Thyroid gland (tissue), 4 donors: Measurements from ENCODE around the gene PHACTR1. TPM values are rescaled to one million over a fixed set of nuclear protein-coding genes. Genes with fewer than 3 reads are reported as not detected.

Experiments used
- DNase-seq, 2 donors: peaks; one replicate each; pipeline ENCODE4 v3.0.0-alpha.2; 2019
- H3K27ac ChIP-seq, 3 donors: fragments of 200-600 bp; sonication (generic); 1 replicate in 2 of 3; 2 replicates in 1 of 3; pipeline ENCODE4 v1.5.1; 2016 to 2019; ENCODE audit warnings: mild to moderate bottlenecking in 1 of 3, moderate library complexity in 1 of 3
- H3K27me3 ChIP-seq: fragments of 200-600 bp; sonication (generic); one replicate; pipeline ENCODE4 v1.5.1; 2019
- H3K36me3 ChIP-seq, 2 donors: fragments of 200-600 bp; sonication (generic); one replicate each; pipeline ENCODE4 v1.5.1; 2016 to 2019
- H3K4me1 ChIP-seq, 2 donors: fragments of 200-600 bp; sonication (generic); one replicate each; pipeline ENCODE4 v1.5.1; 2017 to 2019
- H3K4me3 ChIP-seq, 3 donors: fragments of 200-600 bp; sonication (generic); replicated peaks in 1 of 3; 1 replicate in 2 of 3; 2 replicates in 1 of 3; pipeline ENCODE4 v1.5.1; 2016; ENCODE audit warnings: mild to moderate bottlenecking in 1 of 3
- H3K9me3 ChIP-seq: fragments of 200-600 bp; sonication (generic); one replicate; pipeline ENCODE4 v1.5.1; 2017
- POLR2A ChIP-seq, 2 donors: fragments of 450-650 bp; IDR thresholded peaks; one replicate each; pipeline ENCODE4 v1.6.1; 2017; ENCODE audit warnings: antibody characterized with exemption in 2 of 2, mild to moderate bottlenecking in 2 of 2, moderate library complexity in 1 of 2
- WGBS, 2 donors: methylation state at CpG; one replicate each; pipeline ENCODE4 v1.1.5; 2017; 5-methylcytosine and 5-hydroxymethylcytosine counted together
- intact Hi-C: fragments of 100-400 bp; cut with DNase I; formaldehyde crosslinking; loops from one replicate; pipeline ENCODE4 v1.15.1; 2023
- total RNA-seq, 4 donors: library from RNA; depleted of rRNA; stranded (reverse); fragments of >200 nt; gene quantifications; one replicate each; pipeline ENCODE4 v1.2.3, GENCODE V29; 2016
- TF ChIP-seq, protein P1 (sequence below), 6 experiments: fragments of 200-600 bp in 3 of 6; fragments of 450-650 bp in 3 of 6; sonication (generic) in 3 of 6; IDR thresholded peaks; one replicate each; pipeline ENCODE4 v1.5.1; 2016 to 2019; ENCODE audit warnings: antibody characterized with exemption in 6 of 6, mild to moderate bottlenecking in 2 of 6, inconsistent platforms in 1 of 6, moderate library complexity in 1 of 6

Gene PHACTR1
- total RNA-seq, 4 donors from 2014 or later: 2.9 to 8.6 (median 4.4) TPM

- intact Hi-C loops: no loop called here
- 75 to 79% methylated on average over 2 of the region's 2 CpGs for WGBS, 2 donors
- Histone ChIP-seq H3K4me3 (no peak overlapping the region), H3K36me3 (no peaks in the 10 kb centered on the region), H3K27me3 (no peaks in the 10 kb centered on the region), H3K4me1 (no peaks in the 10 kb centered on the region), H3K27ac (no peak overlapping the region), H3K9me3 (no peaks in the 10 kb centered on the region)
- DNase-seq: no peak
- TF ChIP-seq, protein P1, sequence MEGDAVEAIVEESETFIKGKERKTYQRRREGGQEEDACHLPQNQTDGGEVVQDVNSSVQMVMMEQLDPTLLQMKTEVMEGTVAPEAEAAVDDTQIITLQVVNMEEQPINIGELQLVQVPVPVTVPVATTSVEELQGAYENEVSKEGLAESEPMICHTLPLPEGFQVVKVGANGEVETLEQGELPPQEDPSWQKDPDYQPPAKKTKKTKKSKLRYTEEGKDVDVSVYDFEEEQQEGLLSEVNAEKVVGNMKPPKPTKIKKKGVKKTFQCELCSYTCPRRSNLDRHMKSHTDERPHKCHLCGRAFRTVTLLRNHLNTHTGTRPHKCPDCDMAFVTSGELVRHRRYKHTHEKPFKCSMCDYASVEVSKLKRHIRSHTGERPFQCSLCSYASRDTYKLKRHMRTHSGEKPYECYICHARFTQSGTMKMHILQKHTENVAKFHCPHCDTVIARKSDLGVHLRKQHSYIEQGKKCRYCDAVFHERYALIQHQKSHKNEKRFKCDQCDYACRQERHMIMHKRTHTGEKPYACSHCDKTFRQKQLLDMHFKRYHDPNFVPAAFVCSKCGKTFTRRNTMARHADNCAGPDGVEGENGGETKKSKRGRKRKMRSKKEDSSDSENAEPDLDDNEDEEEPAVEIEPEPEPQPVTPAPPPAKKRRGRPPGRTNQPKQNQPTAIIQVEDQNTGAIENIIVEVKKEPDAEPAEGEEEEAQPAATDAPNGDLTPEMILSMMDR (IDR thresholded peaks at IDR 0.05): no peak
- TF ChIP-seq POLR2A (IDR thresholded peaks at IDR 0.05): no peak
These were observed 288.0 kb downstream of the PHACTR1 start for GRCh38 chr6:13004601-13005000.

DNA sequence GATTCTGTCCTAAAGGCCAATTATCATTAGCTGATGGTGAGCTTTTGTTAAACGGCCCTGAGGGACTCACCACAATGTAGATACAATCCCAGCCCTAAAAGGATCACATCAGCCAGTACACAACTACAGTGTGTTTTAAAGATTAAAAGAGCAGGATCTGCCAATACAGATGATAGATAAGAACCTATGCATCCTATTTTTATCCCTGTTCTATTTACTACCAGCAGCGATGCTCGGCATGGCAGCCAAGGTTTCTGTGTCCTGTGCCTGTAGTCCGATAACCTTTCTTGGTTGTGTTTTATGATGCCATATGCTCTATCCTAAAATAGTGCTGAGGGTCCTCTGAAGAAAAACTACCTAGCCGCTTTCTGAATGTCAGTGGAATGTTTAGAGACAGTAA lies 289.4 kb downstream of the PHACTR1 start:
- Histone ChIP-seq H3K4me3 (no peak overlapping the region), H3K36me3 (no peaks in the 10 kb centered on the region), H3K9me3 (no peaks in the 10 kb centered on the region), H3K27ac (no peak overlapping the region), H3K27me3 (no peaks in the 10 kb centered on the region), H3K4me1 (no peaks in the 10 kb centered on the region)
- WGBS, 2 donors: 93% methylated on average over 5 of the region's 5 CpGs
- intact Hi-C loops: no loop called here
- no peak for TF ChIP-seq POLR2A (IDR thresholded peaks at IDR 0.05)
- TF ChIP-seq, protein P1 (IDR thresholded peaks at IDR 0.05): no peak
- no peak for DNase-seq

GRCh38 chr6:13006578-13007300 lies 290.2 kb downstream of the PHACTR1 start:
- WGBS, 2 donors: 88 to 91% methylated on average over 4 of the region's 4 CpGs
- intact Hi-C loops: no loop called here
- no peaks in the 10 kb centered on the region for H3K27me3 ChIP-seq
- H3K36me3 ChIP-seq: no peaks in the 10 kb centered on the region
- no peak overlapping the region for H3K4me3 ChIP-seq
- no peak overlapping the region for H3K27ac ChIP-seq
- no peaks in the 10 kb centered on the region for H3K4me1 ChIP-seq
- TF ChIP-seq, protein P1 (IDR thresholded peaks at IDR 0.05): no peak
- TF ChIP-seq POLR2A (IDR thresholded peaks at IDR 0.05): no peak
- no peaks in the 10 kb centered on the region for H3K9me3 ChIP-seq
- no peak for DNase-seq

DNA sequence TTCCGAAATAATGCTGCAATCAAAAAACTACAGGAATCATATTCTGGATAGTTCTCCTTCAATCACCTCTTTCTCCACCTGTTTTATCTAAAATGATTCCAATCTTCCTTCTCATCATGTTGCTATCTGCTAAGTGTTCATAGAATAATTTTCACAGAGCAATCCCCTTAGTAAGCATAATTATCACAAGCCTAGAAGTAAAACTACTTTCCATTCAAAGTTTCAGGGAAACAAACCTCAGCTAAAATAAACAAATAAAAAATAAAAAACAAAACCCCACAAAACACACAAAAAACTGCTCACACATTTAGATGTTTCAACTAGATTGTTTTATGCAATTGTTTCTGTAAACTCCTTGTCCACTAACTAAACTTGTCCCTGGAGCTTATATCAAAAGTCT lies 291.2 kb downstream of the PHACTR1 start:
- WGBS, 2 donors: 88 to 92% methylated on average over 1 of the region's 1 CpG
- intact Hi-C loops: no loop called here

GRCh38 chr6:13009031-13009430 lies 292.5 kb downstream of the PHACTR1 start:
- H3K4me1 ChIP-seq: peaks cover 11 to 12% of the 10 kb centered on the region in 2 donors
- intact Hi-C loops: no loop called here
- no peaks in the 10 kb centered on the region for H3K9me3 ChIP-seq
- DNase-seq: no peak
- H3K36me3 ChIP-seq: no peaks in the 10 kb centered on the region
- H3K27me3 ChIP-seq: no peaks in the 10 kb centered on the region
- WGBS, 2 donors: 94 to 96% methylated on average over 3 of the region's 3 CpGs
- no peak overlapping the region for H3K27ac ChIP-seq
- TF ChIP-seq POLR2A (IDR thresholded peaks at IDR 0.05): no peak
- TF ChIP-seq, protein P1 (IDR thresholded peaks at IDR 0.05): no peak
- no peak overlapping the region for H3K4me3 ChIP-seq

More for the DNA sequence above, 291.2 kb downstream of the PHACTR1 start:
- Histone ChIP-seq H3K27me3 (no peaks in the 10 kb centered on the region), H3K36me3 (no peaks in the 10 kb centered on the region), H3K27ac (no peak overlapping the region), H3K4me3 (no peak overlapping the region), H3K9me3 (no peaks in the 10 kb centered on the region), H3K4me1 (peaks cover 4 to 6% of the 10 kb centered on the region in 2 donors)
- no peak for TF ChIP-seq POLR2A (IDR thresholded peaks at IDR 0.05)
- TF ChIP-seq, protein P1 (IDR thresholded peaks at IDR 0.05): no peak
- DNase-seq: no peak
